ENCODE measurements around the gene MICA. TPM values are rescaled to one million over a fixed set of nuclear protein-coding genes. Genes with fewer than 3 reads are reported as not detected.

MICA gene
- 10 to 100 TPM; 10.5 to 11.3 TPM for total RNA-seq

- Mint-ChIP-seq H3K27me3 (no peaks in the 10 kb centered on the region), H3K36me3 (peaks cover 17% of the 10 kb centered on the region), H3K9me3 (no peaks in the 10 kb centered on the region), H3K27ac (peak within 1 kb of the TSS; percentile 70), H3K4me1 (peaks cover 64% of the 10 kb centered on the region), H3K4me3 (peak within 1 kb of the TSS; percentile 84)
- peak; percentile 76 for DNase-seq
Observed at GRCh38 chr6:31403283-31404060, at the start of gene MICA. MICA (plus strand) TSS chr6:31403595; CDS start chr6:31403633, 38 bp downstream.

DNA sequence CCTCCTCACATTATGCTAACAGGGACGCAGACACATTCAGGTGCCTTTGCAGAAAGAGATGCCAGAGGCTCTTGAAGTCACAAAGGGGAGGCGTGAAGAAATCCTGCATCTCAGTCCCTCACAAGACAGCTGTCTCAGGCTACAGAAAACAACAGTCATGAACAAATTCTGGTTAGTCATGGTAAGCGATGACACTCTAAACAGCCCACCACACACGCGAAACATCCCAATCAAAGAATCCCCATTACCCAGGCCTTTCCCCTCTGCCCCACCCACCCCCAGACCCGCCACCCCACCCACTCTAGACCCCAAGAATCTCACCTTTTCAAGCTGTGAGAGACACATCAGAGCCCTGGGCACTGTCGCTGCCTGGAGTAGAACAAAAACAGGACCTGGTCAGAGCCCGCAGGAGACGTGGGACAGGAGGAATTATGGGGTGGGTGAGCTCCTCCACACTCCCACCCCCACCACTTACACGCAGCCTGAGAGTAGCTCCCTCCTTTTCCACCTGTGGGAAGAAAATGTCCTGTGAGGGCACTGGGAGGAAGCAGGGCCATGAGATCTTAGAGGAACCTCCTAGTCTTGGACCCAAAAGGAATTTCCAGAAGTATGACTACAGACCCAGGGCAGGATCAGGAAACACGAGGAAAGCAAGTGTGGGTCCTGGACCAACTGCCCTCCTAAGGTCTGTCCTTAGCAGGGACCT, 49.1 kb upstream of the MICA start:
- Mint-ChIP-seq H3K4me3 (peak overlapping the region; percentile 95), H3K27me3 (no peaks in the 10 kb centered on the region), H3K36me3 (peaks cover 51% of the 10 kb centered on the region), H3K27ac (peak overlapping the region; percentile 91), H3K4me1 (peaks cover 66% of the 10 kb centered on the region), H3K9me3 (no peaks in the 10 kb centered on the region)
- no peak for DNase-seq

- no peak for DNase-seq
- no peaks in the 10 kb centered on the region for H3K27me3 Mint-ChIP-seq
Observed at GRCh38 chr6:31354864-31355582, 48.4 kb upstream of the MICA start.

GRCh38 chr6:31355583-31355948, 47.8 kb upstream of the MICA start:
- Mint-ChIP-seq H3K36me3 (peaks cover 54% of the 10 kb centered on the region), H3K9me3 (peaks cover 2% of the 10 kb centered on the region), H3K27ac (peak overlapping the region; percentile 91), H3K4me1 (peaks cover 62% of the 10 kb centered on the region), H3K4me3 (peak overlapping the region; percentile 95), H3K27me3 (no peaks in the 10 kb centered on the region)
- no peak for DNase-seq

More at GRCh38 chr6:31354864-31355582, 48.4 kb upstream of the MICA start:
- Mint-ChIP-seq H3K9me3 (no peaks in the 10 kb centered on the region), H3K27ac (peak overlapping the region; percentile 91), H3K4me1 (peaks cover 66% of the 10 kb centered on the region), H3K4me3 (peak overlapping the region; percentile 95), H3K36me3 (peaks cover 51% of the 10 kb centered on the region)

DNA sequence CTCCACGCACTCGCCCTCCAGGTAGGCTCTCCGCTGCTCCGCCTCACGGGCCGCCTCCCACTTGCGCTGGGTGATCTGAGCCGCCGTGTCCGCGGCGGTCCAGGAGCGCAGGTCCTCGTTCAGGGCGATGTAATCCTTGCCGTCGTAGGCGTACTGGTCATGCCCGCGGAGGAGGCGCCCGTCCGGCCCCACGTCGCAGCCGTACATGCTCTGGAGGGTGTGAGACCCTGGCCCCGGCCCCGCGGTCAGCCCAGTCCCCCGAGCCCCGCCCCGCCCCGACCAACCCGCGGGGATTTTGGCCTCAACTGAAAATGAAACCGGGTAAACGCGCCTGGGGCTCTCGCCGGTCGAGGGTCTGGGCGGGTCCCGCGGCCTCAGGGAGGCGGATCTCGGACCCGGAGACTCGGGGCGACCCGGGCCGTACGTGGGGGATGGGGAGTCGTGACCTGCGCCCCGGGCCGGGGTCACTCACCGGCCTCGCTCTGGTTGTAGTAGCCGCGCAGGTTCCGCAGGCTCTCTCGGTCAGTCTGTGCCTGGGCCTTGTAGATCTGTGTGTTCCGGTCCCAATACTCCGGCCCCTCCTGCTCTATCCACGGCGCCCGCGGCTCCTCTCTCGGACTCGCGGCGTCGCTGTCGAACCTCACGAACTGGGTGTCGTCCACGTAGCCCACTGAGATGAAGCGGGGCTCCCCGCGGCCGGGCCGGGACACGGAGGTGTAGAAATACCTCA, 47.0 kb upstream of the MICA start:
- Mint-ChIP-seq H3K4me3 (peak overlapping the region; percentile 95), H3K36me3 (peaks cover 55% of the 10 kb centered on the region), H3K4me1 (peaks cover 55% of the 10 kb centered on the region), H3K9me3 (peaks cover 7% of the 10 kb centered on the region), H3K27ac (peak overlapping the region; percentile 99), H3K27me3 (no peaks in the 10 kb centered on the region)
- peak; percentile 66 for DNase-seq

DNA sequence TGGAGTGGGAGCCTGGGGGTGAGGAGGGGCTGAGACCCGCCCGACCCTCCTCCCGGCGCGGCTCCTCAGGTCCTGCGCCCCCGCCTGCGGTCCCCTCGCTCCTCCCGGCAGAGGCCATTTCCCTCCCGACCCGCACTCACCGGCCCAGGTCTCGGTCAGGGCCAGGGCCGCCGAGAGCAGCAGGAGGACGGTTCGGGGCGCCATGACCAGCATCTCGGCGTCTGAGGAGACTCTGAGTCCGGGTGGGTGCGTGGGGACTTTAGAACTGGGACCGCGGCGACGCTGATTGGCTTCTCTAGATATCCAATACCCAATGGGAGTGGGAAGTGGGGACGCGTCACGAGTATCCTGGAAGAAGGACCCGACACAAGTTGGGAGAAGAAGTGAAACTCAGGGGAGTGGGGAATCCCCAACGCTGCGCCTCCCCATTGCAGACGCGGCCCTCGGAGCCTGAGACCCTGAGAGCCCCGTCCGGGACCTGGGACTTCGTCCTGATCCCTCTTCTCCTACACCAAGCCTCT, 46.4 kb upstream of the MICA start, which contains the start of gene HLA-B:
HLA-B (minus strand) TSS at position 234 of the 521 bp plus-strand sequence; CDS start at position 213, 21 bp downstream.
- peak; percentile 77 for DNase-seq
- Mint-ChIP-seq H3K4me3 (peak within 1 kb of the TSS; percentile 95), H3K27me3 (peaks cover 3% of the 10 kb centered on the region), H3K4me1 (peaks cover 50% of the 10 kb centered on the region), H3K27ac (peak within 1 kb of the TSS; percentile 99), H3K9me3 (peaks cover 7% of the 10 kb centered on the region), H3K36me3 (peaks cover 54% of the 10 kb centered on the region)

GRCh38 chr6:31357886-31358285, 45.5 kb upstream of the MICA start:
- peaks cover 41% of the 10 kb centered on the region for H3K4me1 Mint-ChIP-seq
- H3K36me3 Mint-ChIP-seq: peaks cover 45% of the 10 kb centered on the region
- H3K27me3 Mint-ChIP-seq: peaks cover 4% of the 10 kb centered on the region
- peak overlapping the region; percentile 95 for H3K4me3 Mint-ChIP-seq
- H3K9me3 Mint-ChIP-seq: peaks cover 7% of the 10 kb centered on the region
- H3K27ac Mint-ChIP-seq: peak overlapping the region; percentile 99
- no peak for DNase-seq

- H3K27me3 Mint-ChIP-seq: peaks cover 4% of the 10 kb centered on the region
- DNase-seq: no peak
- peaks cover 7% of the 10 kb centered on the region for H3K9me3 Mint-ChIP-seq
- peak overlapping the region; percentile 95 for H3K4me3 Mint-ChIP-seq
- H3K36me3 Mint-ChIP-seq: peaks cover 41% of the 10 kb centered on the region
- H3K27ac Mint-ChIP-seq: peak overlapping the region; percentile 99
- H3K4me1 Mint-ChIP-seq: peaks cover 39% of the 10 kb centered on the region
Observed at GRCh38 chr6:31358302-31358701, 45.1 kb upstream of the MICA start.

GRCh38 chr6:31359581-31359980, 43.8 kb upstream of the MICA start:
- no peak for DNase-seq
- Mint-ChIP-seq H3K4me1 (peaks cover 34% of the 10 kb centered on the region), H3K4me3 (peak overlapping the region; percentile 42), H3K27me3 (peaks cover 7% of the 10 kb centered on the region), H3K36me3 (peaks cover 28% of the 10 kb centered on the region), H3K9me3 (peaks cover 7% of the 10 kb centered on the region), H3K27ac (no peak overlapping the region)

DNA sequence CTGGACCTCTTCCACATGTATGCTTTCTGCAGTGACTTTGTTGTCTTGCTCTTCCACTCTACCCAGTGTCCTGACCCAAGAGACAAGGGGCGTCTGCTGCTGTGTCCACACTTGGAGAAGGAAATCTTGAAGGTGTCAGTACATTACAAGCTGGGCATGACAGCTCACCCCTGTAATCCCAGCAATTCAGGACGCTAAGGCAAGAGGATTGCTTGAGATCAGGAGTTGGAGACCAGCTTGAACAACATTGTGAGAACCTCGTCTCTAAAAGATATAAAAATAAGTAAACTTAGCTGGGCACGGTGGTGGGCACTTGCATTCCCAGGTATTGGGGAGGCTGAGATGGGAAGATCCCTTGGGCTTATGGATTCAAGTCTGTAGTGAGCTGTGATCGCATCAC, 40.6 kb upstream of the MICA start:
- peaks cover 6% of the 10 kb centered on the region for H3K36me3 Mint-ChIP-seq
- H3K4me1 Mint-ChIP-seq: peaks cover 39% of the 10 kb centered on the region
- H3K4me3 Mint-ChIP-seq: no peak overlapping the region
- peaks cover 7% of the 10 kb centered on the region for H3K9me3 Mint-ChIP-seq
- H3K27me3 Mint-ChIP-seq: peaks cover 23% of the 10 kb centered on the region
- no peak overlapping the region for H3K27ac Mint-ChIP-seq
- DNase-seq: no peak

GRCh38 chr6:31363811-31364210, 39.6 kb upstream of the MICA start:
- Mint-ChIP-seq H3K4me1 (peaks cover 29% of the 10 kb centered on the region), H3K4me3 (no peak overlapping the region), H3K27ac (no peak overlapping the region), H3K36me3 (peaks cover 6% of the 10 kb centered on the region), H3K27me3 (peaks cover 33% of the 10 kb centered on the region), H3K9me3 (peaks cover 7% of the 10 kb centered on the region)
- DNase-seq: no peak

DNA sequence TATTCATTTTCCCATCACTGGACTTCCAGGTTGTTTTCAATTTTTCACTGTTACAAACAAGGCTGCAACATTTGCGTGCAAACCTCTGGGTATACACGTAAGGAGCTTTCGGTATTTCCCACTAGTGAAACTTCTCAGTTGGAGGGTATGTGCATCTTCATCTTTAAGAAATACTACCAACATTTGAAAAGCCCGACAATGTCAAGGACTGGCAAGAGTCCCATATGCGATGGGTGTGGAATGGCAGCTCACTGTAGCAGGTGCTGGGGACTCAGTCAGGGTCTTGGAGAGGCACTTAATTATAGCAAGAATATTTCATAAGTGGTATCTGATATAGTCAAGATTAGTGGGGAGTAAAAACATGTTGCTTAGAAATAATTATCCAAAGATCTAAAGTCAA, 37.5 kb upstream of the MICA start:
- peaks cover 38% of the 10 kb centered on the region for H3K27me3 Mint-ChIP-seq
- DNase-seq: no peak
- peaks cover 1% of the 10 kb centered on the region for H3K36me3 Mint-ChIP-seq
- peak overlapping the region; percentile 29 for H3K4me3 Mint-ChIP-seq
- no peak overlapping the region for H3K27ac Mint-ChIP-seq
- peaks cover 2% of the 10 kb centered on the region for H3K9me3 Mint-ChIP-seq
- peaks cover 18% of the 10 kb centered on the region for H3K4me1 Mint-ChIP-seq

DNA sequence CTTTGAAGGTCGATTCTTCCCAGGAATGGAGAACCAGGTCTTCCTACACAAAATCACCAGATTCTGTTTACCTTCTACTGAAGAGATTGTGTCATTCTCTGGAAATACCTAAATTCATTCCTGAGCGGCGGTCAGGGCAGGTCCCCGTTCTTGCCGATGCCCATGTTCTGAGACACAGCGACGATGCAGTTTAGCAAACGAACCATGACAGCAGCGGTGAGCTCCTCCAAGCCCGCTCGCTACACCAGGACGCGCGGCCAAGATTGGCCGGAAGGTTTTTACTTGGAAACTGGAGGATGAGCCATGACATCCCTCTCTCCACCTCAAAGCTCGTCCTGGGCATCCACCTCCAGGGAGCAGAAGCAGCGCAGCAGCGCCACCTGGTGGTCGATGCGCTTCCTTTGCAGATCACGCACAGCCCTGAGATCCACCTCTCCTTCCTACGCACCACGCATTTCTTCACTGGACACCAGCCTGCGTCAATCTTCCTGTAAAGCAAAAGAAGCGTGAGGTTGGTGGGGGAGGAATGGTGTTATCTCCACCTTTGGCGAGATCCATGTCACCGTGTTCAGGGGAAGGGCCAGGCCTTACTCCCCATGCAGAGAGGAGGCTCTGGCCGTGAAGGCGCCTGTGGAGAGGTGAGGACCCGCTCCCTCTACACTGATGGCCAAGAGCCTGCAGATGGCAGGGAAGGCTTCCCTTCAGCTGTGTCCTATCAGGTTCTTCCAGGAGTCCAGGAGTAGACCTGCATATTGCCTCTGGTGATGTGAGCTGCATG, 36.5 kb upstream of the MICA start:
- H3K36me3 Mint-ChIP-seq: no peaks in the 10 kb centered on the region
- H3K9me3 Mint-ChIP-seq: peaks cover under 1% of the 10 kb centered on the region
- DNase-seq: peak; percentile 86
- peak overlapping the region; percentile 77 for H3K4me3 Mint-ChIP-seq
- H3K4me1 Mint-ChIP-seq: peaks cover 18% of the 10 kb centered on the region
- H3K27me3 Mint-ChIP-seq: peaks cover 36% of the 10 kb centered on the region
- peak overlapping the region; percentile 8 for H3K27ac Mint-ChIP-seq

DNA sequence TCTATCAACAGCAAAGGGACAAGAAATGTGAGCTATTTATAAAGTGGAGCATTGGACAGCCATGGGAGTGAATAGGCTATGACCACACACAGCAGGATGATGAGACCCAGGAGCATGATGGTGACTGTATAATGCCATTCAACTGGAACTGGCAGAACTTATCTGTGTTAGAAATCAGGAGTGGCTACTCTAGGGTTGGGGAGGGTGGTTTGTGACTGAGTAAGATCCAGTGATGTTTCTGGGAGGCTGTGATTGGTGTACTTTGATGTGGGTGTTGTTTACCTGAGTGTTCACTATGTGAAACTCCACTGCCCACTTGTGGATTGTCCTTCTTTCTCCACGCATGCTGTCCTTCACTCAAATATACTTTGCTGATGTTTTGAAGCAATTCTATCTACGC, 34.9 kb upstream of the MICA start:
- H3K27me3 Mint-ChIP-seq: peaks cover 33% of the 10 kb centered on the region
- DNase-seq: no peak
- H3K4me1 Mint-ChIP-seq: peaks cover 22% of the 10 kb centered on the region
- H3K27ac Mint-ChIP-seq: no peak overlapping the region
- peaks cover 4% of the 10 kb centered on the region for H3K36me3 Mint-ChIP-seq
- H3K9me3 Mint-ChIP-seq: peaks cover 5% of the 10 kb centered on the region
- H3K4me3 Mint-ChIP-seq: no peak overlapping the region
